Measurements from ENCODE around the gene TRERF1.

The TRERF1 gene

DNA sequence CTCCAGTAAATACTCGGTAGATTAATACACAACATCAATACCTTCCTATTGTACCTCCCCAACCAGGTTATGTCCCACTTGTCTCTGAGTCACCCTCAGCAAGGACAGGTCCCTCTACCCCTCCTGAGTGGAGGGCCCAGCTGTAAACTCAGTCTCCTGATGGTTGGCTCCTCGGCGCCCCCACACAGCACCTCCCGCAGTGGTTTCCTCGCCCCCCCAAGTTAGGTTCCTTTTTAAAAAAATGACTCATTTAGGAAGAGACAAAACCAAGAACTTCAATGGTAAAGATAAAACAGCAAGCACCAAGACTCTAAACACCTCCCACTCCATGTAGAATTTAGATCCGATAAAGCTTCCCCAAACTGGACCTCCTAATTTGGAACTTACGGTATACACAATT, 83.5 kb downstream of the TRERF1 start:
- DNase-seq (ENCODE audit: low read depth in 2 of 2): peak; percentile 49 to 68

GRCh38 chr6:42367353-42368011, 84.2 kb downstream of the TRERF1 start:
- no peak for DNase-seq (ENCODE audit: low read depth in 2 of 2)

DNA sequence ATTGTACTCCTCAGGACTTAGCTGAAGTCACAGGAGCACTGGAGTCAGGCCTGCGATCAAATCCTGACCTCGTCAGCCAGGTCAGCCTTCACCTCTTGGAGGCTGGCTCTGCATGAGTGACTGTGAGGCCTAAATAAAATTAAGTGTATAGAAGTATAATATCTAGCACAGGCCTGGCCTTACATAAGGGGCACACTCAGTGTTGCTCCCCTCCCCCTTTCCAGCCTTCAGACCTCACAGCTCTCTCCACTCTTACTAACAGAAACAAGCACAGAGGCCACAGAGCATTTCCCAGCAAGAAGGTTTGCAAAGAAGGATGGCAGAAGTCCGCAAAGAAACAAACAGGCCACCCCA, 84.8 kb downstream of the TRERF1 start:
- DNase-seq (ENCODE audit: low read depth in 2 of 2): no peak

DNA sequence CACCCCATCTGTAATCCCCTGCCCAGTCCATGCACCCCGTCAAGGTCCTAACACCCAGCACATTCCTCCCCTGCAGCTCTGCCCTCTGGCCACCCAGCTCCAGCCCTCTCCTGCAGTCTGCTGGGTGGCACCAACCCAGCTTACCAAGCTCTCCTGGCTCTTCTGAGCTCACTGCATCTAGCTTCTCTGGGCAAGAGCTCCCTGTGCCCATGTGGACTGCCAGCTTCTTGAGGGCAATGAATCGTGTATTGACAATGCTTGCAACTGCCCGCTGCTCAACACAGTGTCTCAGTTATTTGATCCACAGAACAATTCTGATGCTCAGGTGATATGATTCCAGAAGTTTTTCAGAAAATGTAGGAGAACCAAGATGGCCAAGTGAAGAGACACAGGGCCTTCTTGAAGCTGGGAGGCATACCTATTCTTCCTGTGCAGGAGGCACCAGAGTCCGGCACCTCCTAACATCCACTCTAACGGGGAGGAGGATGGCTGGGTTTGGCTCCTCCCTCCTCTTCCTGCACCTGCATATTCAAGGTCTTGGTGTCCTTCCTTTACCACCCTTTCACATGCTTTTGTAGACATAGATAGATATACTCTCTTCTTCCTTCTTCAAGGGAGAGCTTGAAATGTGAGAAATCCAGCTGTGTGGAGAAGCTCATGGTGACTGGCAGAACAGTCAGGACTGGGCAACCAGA, 85.6 kb downstream of the TRERF1 start:
- no peak for DNase-seq (ENCODE audit: low read depth in 2 of 2)

DNA sequence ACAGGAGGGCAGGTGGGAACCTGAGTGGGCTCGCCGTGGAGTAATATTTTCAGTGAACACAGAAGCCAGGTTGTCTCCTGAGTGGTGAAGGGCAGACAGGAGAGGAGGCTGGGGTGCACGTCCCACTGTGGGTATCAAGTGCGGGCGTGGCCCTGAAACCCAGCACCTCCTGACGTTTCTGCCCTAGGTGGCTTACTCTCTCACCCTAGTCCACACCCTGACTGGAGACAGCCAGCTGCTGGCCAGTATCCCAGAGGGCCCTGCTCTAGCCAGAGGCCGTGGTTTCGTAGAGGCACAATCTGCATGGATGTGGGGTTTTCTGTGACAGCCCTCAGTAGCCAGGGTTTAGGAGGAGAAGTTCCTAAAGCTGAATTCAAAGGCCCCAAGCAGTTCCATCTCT, 86.7 kb downstream of the TRERF1 start:
- no peak for DNase-seq (ENCODE audit: low read depth in 2 of 2)

DNA sequence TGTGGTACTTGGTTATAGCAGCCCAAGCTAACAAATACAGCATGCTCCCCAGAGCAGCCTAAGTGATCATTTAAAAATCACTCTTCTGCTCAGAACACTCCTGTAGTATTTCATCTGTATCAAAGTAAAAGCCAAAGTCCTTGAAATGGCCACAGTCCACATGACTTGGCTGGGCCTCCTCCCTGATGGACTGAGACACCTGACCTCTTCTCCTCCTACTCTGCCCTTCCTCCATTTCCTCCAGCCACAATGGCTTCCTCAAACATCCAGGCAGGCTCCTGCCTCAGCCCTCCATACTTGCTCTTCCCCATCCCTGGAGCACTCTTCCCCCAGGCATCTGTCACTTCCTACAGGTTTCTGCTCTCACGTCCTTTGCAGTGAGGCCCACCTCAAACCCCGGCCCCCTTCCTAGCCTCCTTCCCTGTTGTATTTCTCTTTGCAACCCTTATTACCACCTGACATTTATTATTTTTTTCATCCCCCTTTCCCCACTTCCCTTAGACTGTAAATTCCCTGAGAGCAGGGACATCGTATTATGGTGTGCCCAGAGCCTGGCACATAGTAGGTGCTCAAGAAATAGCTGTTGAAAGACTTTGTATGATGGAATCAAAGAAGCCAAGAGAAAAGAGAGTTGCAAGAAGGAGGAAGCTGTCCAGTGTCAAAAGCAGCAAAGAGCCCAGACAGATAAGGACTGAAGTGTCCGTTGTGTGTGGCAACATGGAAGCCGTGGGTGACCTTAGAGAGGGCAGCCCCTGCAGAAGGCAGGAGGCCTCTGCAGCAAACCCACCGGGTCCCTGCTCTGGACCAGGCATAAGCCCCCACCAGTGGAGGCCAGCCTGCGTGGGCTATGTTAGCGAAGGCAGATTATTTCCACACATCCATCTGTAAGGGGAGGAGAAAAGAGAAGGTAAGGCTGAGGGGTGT, 87.5 kb downstream of the TRERF1 start:
- no peak for DNase-seq (ENCODE audit: low read depth in 2 of 2)

DNA sequence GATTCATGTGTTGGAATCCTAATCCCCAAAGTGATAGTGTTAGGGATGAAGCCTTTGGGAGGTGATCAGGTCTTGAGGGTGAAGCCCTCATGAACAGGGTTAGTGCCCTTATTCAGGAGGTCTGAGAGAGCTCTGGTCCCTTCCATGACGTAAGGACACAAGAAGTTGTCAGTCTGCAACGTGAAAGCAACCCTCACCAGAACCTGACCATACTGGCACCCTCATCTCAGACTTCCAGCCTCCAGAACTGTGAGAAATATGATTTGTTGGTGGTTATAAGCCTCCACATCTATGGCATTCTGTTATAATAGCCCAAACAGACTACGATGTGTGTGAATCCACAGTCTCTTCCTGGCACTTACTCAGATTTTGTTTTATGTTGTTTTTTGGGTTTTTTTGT, 90.7 kb downstream of the TRERF1 start:
- DNase-seq (ENCODE audit: low read depth in 2 of 2): no peak

- DNase-seq (ENCODE audit: low read depth in 2 of 2): no peak
Observed at GRCh38 chr6:42359021-42359420, 92.7 kb downstream of the TRERF1 start.

DNA sequence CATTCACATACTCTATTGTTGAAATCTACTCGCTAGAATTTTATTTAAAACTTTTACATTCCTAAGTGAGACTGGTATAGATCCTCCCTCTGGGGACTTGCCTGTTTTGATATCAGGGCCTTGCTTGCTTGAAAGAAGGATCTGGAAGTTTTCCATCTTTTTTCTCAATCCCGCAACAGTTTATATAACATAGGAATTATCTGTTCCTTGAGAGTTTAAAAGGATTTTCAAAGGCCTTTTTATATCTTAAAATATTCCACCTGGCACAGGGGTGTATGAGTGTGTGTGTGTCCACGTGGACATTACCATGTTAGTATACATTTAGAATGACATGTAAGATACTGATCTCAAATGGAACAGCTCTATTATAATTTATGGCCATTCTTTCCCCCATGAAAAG, 96.3 kb downstream of the TRERF1 start:
- no peak for DNase-seq (ENCODE audit: low read depth in 2 of 2)

DNA sequence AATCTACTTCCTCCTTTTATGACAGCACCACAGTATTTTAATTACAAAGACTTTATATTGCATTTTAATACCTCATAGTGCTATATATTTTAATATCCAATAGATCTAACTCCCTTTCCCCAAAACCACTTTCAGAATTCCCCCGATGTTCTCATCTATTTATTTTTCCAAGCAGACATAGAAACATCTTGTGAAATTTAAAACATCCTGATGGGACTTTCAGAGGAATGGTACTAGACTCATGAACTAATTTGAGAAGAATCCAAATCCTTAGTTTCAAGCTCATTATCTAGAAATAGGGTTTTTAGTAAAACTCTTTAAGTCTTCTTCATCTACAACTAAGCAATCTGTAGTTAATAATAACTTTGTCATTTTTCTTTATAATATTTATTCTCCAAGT, 97.0 kb downstream of the TRERF1 start:
- no peak for DNase-seq (ENCODE audit: low read depth in 2 of 2)

- DNase-seq (ENCODE audit: low read depth in 2 of 2): no peak
Observed at GRCh38 chr6:42352856-42353564, 98.7 kb downstream of the TRERF1 start.

- no peak for DNase-seq (ENCODE audit: low read depth in 2 of 2)
Observed at GRCh38 chr6:42350911-42351310, 100.8 kb downstream of the TRERF1 start.

GRCh38 chr6:42349753-42350511, 101.8 kb downstream of the TRERF1 start:
- no peak for DNase-seq (ENCODE audit: low read depth in 2 of 2)

DNA sequence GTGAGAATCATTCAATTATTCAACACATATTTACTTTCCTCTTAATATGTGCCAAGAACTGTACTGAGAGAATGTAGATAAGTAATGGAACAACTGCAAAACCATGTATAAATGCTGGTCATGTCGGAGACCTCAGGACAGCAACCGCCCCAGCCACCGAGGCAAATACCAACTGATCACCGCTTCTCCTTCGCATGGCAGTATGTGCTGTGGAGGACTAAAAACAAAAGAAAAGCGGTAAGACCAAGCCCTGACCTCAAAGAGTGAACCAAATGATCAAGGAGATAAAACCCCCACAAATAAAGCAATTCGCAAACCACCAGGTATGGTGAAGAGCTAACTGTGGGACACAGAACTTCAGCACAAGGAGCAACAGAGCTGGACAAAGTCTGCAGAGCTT, 104.3 kb downstream of the TRERF1 start:
- DNase-seq (ENCODE audit: low read depth in 2 of 2): no peak

- DNase-seq (ENCODE audit: low read depth in 2 of 2): no peak
Observed at GRCh38 chr6:42345696-42346416, 105.9 kb downstream of the TRERF1 start.

GRCh38 chr6:42344756-42345155, 107.0 kb downstream of the TRERF1 start:
- no peak for DNase-seq (ENCODE audit: low read depth in 2 of 2)

DNA sequence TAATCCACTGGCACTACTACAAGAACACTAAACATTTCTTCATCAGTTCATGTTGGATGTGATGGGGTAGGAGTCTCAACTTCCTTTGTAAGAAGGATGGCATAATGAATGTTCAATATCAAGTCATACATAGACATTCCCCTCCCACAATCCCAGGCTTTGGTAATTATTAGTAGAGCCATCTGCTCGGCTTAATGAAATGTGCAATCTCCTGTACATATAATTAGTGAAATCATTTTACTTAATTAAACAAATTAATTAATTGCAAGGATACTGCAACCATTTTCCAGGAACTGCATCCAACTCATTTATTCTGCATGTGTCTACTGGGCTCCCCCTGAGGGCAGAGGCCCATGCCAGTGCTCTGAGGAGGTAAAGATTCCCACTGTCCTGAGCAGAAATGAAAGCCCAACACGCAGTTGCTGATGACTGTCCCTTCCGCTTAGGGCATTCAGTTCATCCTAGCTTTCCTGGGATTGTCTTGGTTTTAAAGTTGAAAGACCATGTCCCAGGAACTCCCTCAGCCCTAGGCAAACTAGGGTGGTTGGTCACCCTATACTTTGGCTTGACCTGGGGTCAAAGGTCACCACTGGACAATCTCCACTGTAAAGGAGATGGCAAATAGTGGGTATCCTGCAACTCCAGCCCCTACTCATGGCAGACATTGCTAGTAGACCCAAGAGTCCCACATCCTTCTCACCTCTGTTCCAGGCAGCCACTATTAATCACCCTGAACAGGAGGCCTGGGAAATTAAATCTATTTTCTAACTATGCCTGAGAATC, 109.8 kb downstream of the TRERF1 start:
- DNase-seq (ENCODE audit: low read depth in 2 of 2): no peak

GRCh38 chr6:42341221-42341620, 110.5 kb downstream of the TRERF1 start:
- no peak for DNase-seq (ENCODE audit: low read depth in 2 of 2)

DNA sequence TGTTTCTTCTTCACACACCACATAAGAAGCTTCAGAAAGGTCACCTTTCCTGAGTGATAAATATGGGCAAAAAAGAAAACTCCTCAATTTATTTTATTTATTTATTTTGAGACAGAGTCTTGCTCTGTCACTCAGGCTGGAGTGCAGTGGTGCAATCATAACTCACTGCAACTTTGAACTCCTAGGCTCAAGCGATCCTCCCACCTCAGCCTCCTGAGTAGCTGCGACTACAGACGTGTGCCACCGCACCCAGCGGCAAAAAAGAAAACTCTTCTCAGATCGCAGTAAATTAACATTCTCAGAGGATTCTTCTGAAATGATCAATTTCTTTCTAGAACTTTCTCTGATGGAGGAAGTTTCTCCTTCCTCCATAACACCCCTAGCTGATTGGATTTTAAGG, 111.2 kb downstream of the TRERF1 start:
- DNase-seq (ENCODE audit: low read depth in 2 of 2): no peak

- DNase-seq (ENCODE audit: low read depth in 2 of 2): no peak
Observed at GRCh38 chr6:42339991-42340401, 111.7 kb downstream of the TRERF1 start.
